ENCODE measurements around the gene IL17B.

IL17B gene

DNA sequence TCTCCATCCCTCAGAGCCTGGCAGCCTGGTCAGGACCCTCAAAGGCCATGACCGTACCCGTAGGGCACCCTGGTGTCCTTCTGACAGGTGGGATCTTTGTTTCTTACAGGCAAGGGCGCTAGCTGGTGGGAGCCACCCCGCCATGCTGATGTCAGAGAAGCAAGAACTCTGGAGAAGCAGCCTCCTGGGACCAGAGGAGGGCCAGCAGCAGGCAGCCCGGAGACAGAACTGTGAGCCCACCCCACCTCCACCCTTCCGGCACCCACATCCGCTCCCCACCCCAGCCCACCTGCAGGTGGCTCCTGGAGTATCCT is 42.2 kb upstream of the IL17B start:
- H3K9me3 ChIP-seq: no peaks in the 10 kb centered on the region
- H3K4me3 ChIP-seq (ENCODE audit: low read depth, low read length): no peak overlapping the region
- no peak for DNase-seq
- no peaks in the 10 kb centered on the region for H3K36me3 ChIP-seq
- peaks cover 75% of the 10 kb centered on the region for H3K4me1 ChIP-seq
- H3K27me3 ChIP-seq: no peaks in the 10 kb centered on the region
- TF ChIP-seq, protein P1, sequence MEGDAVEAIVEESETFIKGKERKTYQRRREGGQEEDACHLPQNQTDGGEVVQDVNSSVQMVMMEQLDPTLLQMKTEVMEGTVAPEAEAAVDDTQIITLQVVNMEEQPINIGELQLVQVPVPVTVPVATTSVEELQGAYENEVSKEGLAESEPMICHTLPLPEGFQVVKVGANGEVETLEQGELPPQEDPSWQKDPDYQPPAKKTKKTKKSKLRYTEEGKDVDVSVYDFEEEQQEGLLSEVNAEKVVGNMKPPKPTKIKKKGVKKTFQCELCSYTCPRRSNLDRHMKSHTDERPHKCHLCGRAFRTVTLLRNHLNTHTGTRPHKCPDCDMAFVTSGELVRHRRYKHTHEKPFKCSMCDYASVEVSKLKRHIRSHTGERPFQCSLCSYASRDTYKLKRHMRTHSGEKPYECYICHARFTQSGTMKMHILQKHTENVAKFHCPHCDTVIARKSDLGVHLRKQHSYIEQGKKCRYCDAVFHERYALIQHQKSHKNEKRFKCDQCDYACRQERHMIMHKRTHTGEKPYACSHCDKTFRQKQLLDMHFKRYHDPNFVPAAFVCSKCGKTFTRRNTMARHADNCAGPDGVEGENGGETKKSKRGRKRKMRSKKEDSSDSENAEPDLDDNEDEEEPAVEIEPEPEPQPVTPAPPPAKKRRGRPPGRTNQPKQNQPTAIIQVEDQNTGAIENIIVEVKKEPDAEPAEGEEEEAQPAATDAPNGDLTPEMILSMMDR (IDR thresholded peaks at IDR 0.05; ENCODE audit: low read depth, low read length): no peak

GRCh38 chr5:149420545-149421371 is 41.7 kb upstream of the IL17B start:
- no peak for DNase-seq
- Histone ChIP-seq H3K4me3 (ENCODE audit: low read depth, low read length) (no peak overlapping the region), H3K4me1 (peaks cover 69% of the 10 kb centered on the region), H3K9me3 (no peaks in the 10 kb centered on the region), H3K36me3 (no peaks in the 10 kb centered on the region), H3K27me3 (no peaks in the 10 kb centered on the region)
- TF ChIP-seq, protein P1 (IDR thresholded peaks at IDR 0.05; ENCODE audit: low read depth, low read length): no peak

GRCh38 chr5:149419859-149420544 is 40.9 kb upstream of the IL17B start:
- no peak for DNase-seq
- Histone ChIP-seq H3K4me1 (peaks cover 67% of the 10 kb centered on the region), H3K36me3 (no peaks in the 10 kb centered on the region), H3K9me3 (no peaks in the 10 kb centered on the region), H3K4me3 (ENCODE audit: low read depth, low read length) (no peak overlapping the region), H3K27me3 (no peaks in the 10 kb centered on the region)
- TF ChIP-seq, protein P1 (IDR thresholded peaks at IDR 0.05; ENCODE audit: low read depth, low read length): no peak

DNA sequence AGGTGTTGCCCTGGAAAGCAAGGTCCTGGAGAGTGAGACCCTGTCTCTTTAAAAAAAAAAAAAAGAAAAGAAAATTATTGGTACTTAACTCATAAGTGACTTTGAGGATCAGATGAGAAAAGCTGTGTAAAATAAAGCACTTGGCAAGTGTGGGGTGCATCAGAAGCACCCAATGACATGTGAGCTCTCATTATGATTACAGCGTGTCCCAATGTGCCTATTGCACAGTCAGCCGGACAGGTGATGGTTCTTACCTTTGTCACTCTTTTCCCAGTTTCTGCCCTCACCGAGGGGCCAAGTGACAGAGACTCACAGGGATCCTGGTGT is 40.4 kb upstream of the IL17B start:
- Histone ChIP-seq H3K4me1 (peaks cover 67% of the 10 kb centered on the region), H3K9me3 (no peaks in the 10 kb centered on the region), H3K4me3 (ENCODE audit: low read depth, low read length) (no peak overlapping the region), H3K36me3 (no peaks in the 10 kb centered on the region), H3K27me3 (no peaks in the 10 kb centered on the region)
- no peak for DNase-seq
- TF ChIP-seq, protein P1 (IDR thresholded peaks at IDR 0.05; ENCODE audit: low read depth, low read length): no peak

DNA sequence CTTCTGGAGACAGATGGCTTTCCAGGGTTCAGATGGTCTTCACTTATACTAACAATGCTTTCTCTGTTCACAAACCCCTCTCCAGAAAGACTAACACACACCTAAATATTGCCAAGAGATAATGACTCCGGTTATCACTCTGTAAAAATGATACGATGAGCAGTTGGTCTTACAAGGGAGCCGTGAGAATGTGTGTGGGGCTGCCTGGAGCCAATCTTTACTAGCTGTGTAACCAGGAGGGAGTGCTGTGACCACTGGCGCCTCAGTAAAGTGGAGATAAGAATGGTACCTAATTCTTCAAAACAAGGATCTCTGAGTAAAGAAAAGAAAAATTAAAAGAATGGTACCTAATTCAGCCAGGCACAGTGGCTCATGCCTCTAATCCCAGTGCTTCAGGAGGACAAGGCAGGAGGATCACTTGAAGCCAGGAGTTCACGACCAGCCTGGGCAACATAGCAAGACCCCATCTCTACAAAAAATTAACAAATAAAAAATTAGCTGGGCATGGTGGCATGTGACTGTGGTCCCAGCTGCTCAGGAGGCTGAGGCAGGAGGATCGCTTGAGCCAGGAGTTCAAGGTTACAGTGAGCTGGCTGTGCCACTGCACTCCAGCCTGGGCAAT is 39.9 kb upstream of the IL17B start:
- Histone ChIP-seq H3K9me3 (no peaks in the 10 kb centered on the region), H3K4me1 (peaks cover 67% of the 10 kb centered on the region), H3K27me3 (no peaks in the 10 kb centered on the region)

More for the DNA sequence above, 39.9 kb upstream of the IL17B start:
- Histone ChIP-seq H3K4me3 (ENCODE audit: low read depth, low read length) (no peak overlapping the region), H3K36me3 (no peaks in the 10 kb centered on the region)
- TF ChIP-seq, protein P1 (IDR thresholded peaks at IDR 0.05; ENCODE audit: low read depth, low read length): no peak
- DNase-seq: no peak

Data from BE2C (cell line).